Activated gamma-delta T cell (primary cell): Measurements from ENCODE around the gene ZBTB22.
"Not testable (repeated sequence)": the region's sequence is repeated elsewhere in the genome, so short reads cannot be mapped to it uniquely, and the experiment has no call there.

Experiments
- DNase-seq: peaks from one replicate; lab custom pipeline; 2025; lab: John Stamatoyannopoulos, UW

Gene ZBTB22

DNA sequence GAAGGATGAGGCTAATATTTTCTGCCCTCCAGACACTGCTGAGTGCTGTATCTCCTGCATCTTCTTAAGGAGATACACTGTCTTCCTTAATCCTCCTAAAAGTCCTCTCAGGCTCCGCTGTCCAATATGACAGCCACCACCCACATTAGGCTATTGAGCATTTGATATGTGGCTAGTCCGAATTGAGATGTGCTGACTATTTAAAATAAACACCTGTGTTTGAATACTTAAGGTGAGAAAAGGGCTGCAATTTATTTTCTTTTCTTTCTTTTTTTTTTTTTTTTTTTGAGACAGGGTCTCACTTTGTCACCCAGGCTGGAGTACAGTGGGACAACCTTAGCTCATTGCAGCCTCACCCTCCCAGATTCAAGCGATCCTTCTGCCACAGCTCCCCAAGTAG is 15.7 kb downstream of the ZBTB22 start:
- DNase-seq, result no peak

GRCh38 chr6:33299237-33299944 is 18.2 kb downstream of the ZBTB22 start:
- DNase-seq, result peak; percentile 88

DNA sequence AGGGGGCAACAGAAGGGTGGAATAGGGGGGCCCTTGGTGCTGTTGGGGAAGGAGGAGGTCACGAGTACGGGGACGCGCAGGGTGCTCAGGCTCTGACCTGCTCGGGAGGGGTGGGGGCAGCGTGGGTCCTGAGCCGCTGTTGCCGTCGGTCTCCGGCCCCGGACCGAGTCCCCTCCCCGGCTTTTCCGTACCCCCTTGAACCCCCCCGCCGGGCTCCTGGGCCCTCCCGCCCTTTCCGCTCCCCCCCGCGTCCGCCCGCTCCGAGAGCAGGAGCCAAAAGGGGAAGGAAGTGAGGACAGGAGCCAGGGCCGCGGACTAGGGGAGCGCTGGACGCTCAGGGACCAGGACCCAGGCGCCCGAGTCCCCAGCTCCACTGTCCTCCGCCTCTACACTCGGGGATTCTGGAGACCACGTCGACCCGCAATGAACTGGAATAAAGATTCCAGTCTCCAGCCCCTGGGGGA is 18.7 kb downstream of the ZBTB22 start, which contains the start of gene RGL2:
Gene RGL2 (minus strand): TSS at position 170 of the 464 bp plus-strand sequence. CDS start 332 bp downstream, outside the sequence.
- DNase-seq, result peak; percentile 53

DNA sequence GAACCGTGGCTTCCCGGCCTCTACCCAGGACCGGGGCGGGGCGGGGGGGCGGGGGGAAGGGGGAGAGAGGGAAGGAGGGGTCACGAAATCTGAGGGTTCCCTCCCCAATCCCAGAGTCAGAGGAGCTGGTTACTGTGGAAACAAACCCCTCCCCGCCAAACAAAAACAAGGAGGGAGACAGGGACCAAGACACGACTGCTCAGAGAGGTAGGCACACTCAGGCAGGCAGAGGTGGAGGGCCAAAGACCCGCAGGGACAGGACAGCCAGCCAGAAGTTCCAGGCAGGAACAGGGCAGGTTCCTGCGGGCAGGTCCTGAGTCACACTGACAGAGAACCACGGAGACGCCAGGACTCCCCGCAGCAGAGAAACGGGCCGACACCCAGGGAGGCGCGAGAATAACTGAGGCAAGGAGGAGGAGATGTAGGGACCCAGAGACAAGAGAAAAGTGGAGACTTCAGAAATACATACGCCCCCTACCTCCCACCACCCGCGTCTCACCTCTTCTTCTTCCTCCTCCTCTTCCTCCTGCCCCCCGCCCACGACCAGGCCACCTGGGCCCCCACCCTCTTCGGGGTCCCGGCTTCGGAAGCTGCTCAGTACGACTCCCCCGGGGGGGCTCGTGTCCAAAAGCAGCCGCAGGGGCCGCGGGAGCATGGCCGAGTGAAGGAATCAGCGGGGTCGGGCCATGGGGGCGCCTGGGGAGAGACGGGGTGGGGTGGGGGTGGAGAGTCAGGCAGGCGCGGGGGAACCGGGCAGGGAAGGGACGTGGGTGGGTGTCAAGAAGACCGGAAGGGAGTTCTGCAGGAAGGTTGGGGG is 19.4 kb downstream of the ZBTB22 start:
- DNase-seq, result no peak

DNA sequence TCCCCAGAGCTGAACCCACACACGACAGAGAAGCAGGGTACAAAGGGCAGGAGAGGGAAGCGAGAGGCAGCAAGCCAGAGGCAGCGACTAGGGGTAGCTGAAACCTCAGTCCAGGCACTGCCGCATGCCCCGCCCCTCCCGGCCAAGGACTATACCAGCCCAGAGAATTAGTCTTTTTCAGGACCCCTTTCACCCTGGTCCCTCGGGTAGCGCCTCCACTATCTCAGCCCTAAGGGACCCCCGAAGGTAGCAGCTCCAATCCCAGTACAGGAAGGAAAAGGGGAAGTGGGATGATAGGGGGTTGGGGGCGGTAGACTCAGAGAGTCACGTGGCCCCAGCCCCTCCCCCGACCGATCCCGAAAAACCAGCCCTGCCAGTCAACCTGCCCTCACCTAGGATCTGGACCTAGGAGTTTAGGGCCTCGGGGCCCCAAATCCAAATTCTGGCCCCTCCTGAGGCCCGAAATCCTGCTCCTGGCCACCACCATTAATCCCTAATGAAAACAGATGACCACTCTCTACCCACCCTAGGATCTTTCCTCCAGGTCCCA is 20.1 kb downstream of the ZBTB22 start:
- no peak for DNase-seq

GRCh38 chr6:33296797-33297405 is 20.6 kb downstream of the ZBTB22 start:
- no peak for DNase-seq

GRCh38 chr6:33295621-33296369 is 21.7 kb downstream of the ZBTB22 start:
- DNase-seq, result no peak

DNA sequence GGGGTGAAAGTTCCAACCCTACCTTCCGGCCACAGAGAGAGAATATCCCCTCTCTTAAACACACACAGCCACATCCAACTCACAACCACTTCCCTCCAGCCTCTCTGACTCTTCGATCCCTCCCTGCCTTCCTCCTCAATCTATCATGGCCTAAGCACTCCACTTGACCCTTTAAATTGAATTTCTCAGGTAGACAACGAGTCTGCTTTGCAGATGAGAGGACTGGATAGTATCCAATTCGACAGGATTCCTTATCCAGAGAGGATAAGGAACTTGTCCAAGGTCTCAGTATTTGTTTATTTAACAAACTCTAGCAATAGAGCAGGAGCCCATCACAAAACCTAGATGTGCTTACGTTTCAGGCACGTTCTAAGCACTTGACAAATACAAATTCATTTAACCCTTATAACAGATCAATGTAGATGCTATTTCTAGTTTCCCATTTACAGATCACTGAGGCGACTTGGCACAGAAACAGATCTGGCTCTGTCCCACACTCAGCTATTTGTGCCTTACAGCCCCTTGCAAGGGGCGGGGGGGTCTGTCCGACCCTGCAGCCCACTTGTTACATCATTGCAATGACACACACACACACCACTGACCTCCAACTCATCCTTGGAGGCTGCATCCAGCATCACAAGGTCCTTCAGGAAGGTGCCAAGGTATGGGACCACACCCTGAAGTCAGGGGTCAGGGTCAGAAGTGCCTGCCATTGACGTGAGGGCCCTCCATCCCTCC is 23.3 kb downstream of the ZBTB22 start:
- DNase-seq, result no peak

GRCh38 chr6:33292996-33293682 is 24.4 kb downstream of the ZBTB22 start:
- no peak for DNase-seq

DNA sequence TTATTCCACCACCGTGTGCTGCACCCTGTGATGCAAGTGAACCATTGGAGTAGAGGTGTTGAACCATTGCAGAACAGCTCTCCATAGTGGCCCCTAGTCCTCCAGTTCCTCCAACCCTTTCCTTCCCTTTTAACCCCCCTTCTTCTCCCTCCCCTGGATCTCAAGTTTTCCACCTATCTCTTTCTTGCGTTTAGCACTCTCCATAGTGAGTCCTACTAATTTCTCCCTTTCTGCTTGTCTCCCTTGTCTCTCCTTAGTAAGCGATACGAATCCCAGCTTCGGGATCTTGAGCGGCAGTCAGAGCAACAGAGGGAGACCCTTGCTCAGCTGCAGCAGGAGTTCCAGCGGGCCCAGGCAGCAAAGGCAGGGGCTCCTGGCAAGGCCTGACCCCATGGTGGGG is 27.1 kb downstream of the ZBTB22 start:
- DNase-seq, result no peak

DNA sequence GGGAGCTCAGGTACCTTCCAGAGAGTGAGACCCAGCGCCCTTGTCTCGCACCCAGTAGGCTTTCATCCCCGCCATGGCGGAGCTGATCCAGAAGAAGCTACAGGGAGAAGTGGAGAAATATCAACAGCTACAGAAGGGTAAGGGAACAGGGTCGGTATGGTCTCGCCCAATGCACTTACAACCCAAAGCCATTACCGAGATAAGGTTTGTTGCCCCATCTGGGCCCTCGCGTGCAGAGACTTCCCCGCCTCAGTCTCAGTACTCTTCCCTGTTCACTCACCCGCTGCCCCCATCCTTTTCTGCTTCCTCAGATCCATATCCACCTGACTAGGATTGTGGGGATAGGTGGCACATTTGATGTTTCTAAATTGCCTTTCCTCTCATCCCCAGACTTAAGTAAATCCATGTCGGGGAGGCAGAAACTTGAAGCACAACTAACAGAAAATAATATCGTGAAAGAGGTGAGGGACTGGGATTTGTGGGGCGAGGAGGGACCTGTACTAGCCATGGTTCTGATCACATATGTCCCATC is 27.7 kb downstream of the ZBTB22 start:
- no peak for DNase-seq

- no peak for DNase-seq
These were observed 28.4 kb downstream of the ZBTB22 start, which contains the start of the genes PFDN6 and WDR46 for GRCh38 chr6:33288921-33289783. Gene PFDN6 (plus strand): TSS chr6:33289601. CDS start chr6:33289857, 256 bp downstream. Gene WDR46 (minus strand): TSS chr6:33289239. CDS start chr6:33289170, 69 bp downstream.

- DNase-seq, result no peak
These were observed 29.2 kb downstream of the ZBTB22 start for GRCh38 chr6:33288141-33288920.

DNA sequence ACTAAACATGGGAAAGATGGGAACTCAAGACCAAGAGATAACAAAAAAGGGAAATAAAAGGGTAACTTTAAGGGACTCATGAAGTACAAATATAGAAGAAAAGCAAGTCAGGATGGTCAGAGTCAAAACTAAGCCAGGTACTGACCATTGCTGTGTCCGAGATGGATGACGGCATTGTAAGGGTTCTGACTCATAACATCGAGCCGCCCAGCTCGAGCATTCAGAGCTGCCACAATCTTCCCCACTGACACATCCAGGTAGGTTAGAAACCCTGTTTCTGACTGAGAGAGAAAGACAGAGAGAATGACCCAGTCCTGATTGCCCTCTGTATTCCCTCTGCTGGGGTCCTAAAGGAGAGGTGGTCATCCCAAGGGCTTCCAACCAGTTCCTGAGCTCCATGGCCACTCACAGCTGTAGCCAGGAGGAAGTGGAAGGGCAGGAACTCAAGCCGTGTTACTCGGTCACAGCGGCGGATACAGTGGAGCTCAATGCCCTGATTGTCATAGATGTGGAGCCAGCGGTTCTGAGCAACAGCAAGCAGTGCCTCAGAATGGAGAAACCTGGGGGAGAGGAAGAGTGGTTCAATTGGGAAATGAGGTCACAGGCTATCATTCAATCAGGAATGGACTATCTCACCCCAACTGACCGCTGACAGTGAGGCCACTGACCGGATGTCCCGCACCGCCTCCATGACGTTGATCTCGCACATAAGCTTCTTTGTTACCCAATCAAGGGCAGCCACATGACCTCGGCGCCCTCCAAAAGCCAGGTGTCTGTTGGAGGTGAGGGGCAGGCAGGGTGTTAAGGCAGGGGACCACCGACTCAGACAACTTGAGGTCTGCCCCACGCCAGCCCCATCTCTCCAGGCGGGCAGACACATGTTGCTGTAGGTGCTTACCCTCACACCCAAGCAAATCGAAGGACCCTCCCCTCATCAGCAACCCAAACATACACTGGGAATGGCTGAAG is 30.3 kb downstream of the ZBTB22 start:
- DNase-seq, result no peak

DNA sequence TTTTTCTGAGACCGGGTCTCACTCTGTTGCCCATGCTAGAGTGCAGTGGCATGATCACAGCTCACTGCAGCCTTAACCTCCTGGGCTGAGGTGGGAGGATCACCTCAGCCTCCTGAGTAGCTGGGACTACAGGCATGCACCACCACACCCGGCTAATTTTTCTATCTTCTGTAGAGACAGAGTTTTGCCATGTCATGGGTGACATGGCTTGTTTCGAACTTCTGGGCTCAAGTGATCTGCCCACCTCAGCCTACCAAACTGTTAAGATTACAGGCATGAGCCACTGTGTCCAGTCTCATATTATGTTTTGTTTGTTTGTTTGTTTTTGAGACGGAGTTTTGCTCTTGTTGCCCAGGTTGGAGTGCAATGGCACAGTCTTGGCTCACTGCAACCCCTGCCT is 32.3 kb downstream of the ZBTB22 start:
- not testable (repeated sequence) for DNase-seq

DNA sequence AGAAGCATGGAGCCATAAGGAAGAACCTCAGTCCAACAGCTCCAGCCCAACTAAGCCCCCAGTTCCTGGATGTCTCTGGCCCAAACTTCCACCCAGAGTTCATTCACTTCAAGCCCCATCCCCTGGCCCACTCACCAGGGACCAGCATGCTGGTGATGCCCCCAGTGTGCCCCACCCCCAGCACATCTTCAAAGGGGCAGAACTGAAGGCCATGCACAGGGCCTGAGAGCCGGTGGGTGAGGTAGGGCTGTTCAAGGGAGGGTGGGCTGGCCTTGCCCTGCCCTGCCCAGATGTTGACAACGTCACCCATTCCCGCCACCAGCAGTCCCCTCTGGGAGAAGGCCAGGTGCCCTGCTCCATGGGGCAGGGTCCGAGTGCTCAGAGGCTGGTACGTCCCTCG is 37.0 kb downstream of the ZBTB22 start:
- DNase-seq, result no peak
